ENCODE measurements around the gene MYO5B.

MYO5B gene

GRCh38 chr18:49849331-49850217 is 345.4 kb downstream of the MYO5B start:
- no peak for DNase-seq (ENCODE audit: low read depth)
- no peak overlapping the region for H3K4me3 ChIP-seq (ENCODE audit: low read depth, low read length)
- no peak for TF ChIP-seq CTCF (IDR thresholded peaks at IDR 0.05; ENCODE audit: insufficient read depth, low read depth, low read length, missing control alignments)

GRCh38 chr18:49848115-49848514 is 346.8 kb downstream of the MYO5B start:
- no peak for DNase-seq (ENCODE audit: low read depth)
- no peak overlapping the region for H3K4me3 ChIP-seq (ENCODE audit: low read depth, low read length)
- no peak for TF ChIP-seq CTCF (IDR thresholded peaks at IDR 0.05; ENCODE audit: insufficient read depth, low read depth, low read length, missing control alignments)

GRCh38 chr18:49847524-49847923 is 347.4 kb downstream of the MYO5B start:
- no peak overlapping the region for H3K4me3 ChIP-seq (ENCODE audit: low read depth, low read length)
- no peak for TF ChIP-seq CTCF (IDR thresholded peaks at IDR 0.05; ENCODE audit: insufficient read depth, low read depth, low read length, missing control alignments)
- DNase-seq (ENCODE audit: low read depth), result no peak

DNA sequence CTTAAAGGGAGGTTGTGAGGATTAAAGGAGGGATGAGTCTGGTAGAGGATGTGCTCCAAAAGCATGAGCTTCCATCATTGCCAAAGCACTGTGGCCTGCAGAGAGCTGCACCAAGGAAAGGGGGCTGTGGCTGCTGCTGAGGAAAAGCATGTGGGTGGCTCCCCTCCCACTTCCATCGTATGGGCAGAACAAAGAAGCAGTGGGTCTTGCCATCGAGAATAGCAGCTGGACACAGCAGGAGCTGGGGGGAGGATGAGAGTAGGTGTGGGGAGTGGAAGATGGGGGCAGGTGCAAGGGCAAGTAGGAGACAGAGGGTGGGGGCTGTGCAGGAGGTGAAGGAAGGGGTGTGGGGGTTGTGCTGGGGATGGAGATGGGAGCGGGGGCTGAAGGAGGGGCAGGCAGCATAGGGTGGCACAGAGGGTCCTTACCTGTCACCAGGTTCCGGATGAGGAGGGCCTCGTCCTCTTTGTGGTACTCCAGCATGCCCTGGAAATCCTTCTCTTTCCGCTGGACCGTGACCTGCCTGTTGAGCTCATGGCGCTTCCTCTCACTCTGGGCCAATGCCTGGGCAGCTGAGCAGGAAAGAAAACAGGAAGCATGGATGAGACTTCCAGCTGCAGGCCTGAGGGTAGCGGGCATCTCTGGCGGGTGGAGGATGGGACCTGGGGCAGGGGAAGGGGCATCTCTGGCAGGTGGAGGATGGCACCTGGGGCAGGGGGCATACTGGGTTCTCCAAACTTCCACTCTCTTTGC is 348.1 kb downstream of the MYO5B start:
- TF ChIP-seq CTCF (IDR thresholded peaks at IDR 0.05; ENCODE audit: insufficient read depth, low read depth, low read length, missing control alignments), result no peak
- DNase-seq (ENCODE audit: low read depth), result no peak
- no peak overlapping the region for H3K4me3 ChIP-seq (ENCODE audit: low read depth, low read length)

DNA sequence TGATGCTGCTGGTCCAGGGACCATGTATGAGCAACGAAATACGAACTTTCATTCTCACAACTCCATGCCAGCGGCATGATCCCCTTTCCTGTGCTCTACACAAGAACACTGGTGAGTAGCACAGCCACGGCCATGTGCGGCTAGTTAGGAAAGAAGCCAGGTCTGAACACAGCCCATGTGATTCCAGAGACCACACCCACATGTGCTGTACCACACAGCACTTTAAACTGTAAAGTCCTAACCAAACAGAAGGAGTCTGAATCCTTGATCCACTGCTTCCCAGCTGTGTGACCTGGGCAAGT is 348.6 kb downstream of the MYO5B start:
- no peak for TF ChIP-seq CTCF (IDR thresholded peaks at IDR 0.05; ENCODE audit: insufficient read depth, low read depth, low read length, missing control alignments)
- DNase-seq (ENCODE audit: low read depth), result no peak
- no peak overlapping the region for H3K4me3 ChIP-seq (ENCODE audit: low read depth, low read length)

- no peak for TF ChIP-seq CTCF (IDR thresholded peaks at IDR 0.05; ENCODE audit: insufficient read depth, low read depth, low read length, missing control alignments)
- H3K4me3 ChIP-seq (ENCODE audit: low read depth, low read length), result no peak overlapping the region
- DNase-seq (ENCODE audit: low read depth), result no peak
Measured at GRCh38 chr18:49845629-49846360, 349.2 kb downstream of the MYO5B start.
